Loucy (cell line): ENCODE measurements around the gene ALDH1A3.

Experiments used
- H2AFZ ChIP-seq: fragments of 200-600 bp; sonication (generic); 2 replicates; pipeline ENCODE4 v1.6.0; 2016; ENCODE audit warnings: antibody characterized with exemption, mild to moderate bottlenecking, low read length, moderate library complexity
- H3F3A ChIP-seq: fragments of 200-600 bp; 2 replicates; pipeline ENCODE4 v1.6.0; 2016; ENCODE audit warnings: antibody characterized with exemption, low read depth, mild to moderate bottlenecking
- H3K27me3 ChIP-seq: fragments of 200-600 bp; sonication (generic); 2 replicates; pipeline ENCODE4 v1.6.1; 2014; ENCODE audit warnings: low read length, mild to moderate bottlenecking; ENCODE audit not compliant: insufficient read depth, poor library complexity, severe bottlenecking
- H3K36me3 ChIP-seq: fragments of 200-600 bp; sonication (generic); 2 replicates; pipeline ENCODE4 v1.6.1; 2016; ENCODE audit warnings: low read length; ENCODE audit not compliant: insufficient read depth
- H3K4me1 ChIP-seq: fragments of 200-600 bp; sonication (generic); 2 replicates; pipeline ENCODE4 v1.5.1; 2014; ENCODE audit warnings: low read length, mild to moderate bottlenecking; ENCODE audit not compliant: insufficient read depth, poor library complexity, severe bottlenecking
- H3K4me2 ChIP-seq: fragments of 200-600 bp; sonication (generic); 2 replicates; pipeline ENCODE4 v1.6.0; 2014; ENCODE audit warnings: antibody characterized with exemption, low read length, low read depth, mild to moderate bottlenecking; ENCODE audit not compliant: poor library complexity, severe bottlenecking
- H3K4me3 ChIP-seq: fragments of 200-600 bp; sonication (generic); 2 replicates; pipeline ENCODE4 v1.5.1; 2014; ENCODE audit warnings: low read length, mild to moderate bottlenecking, mixed read lengths; ENCODE audit not compliant: poor library complexity, severe bottlenecking
- H3K79me2 ChIP-seq: fragments of 200-600 bp; sonication (generic); 2 replicates; pipeline ENCODE4 v1.6.1; 2014; ENCODE audit warnings: low read length; ENCODE audit not compliant: insufficient read depth
- H3K9ac ChIP-seq: fragments of 200-600 bp; sonication (generic); 2 replicates; pipeline ENCODE4 v1.6.0; 2014; ENCODE audit warnings: mild to moderate bottlenecking, low read depth, low read length, moderate library complexity; ENCODE audit not compliant: poor library complexity, severe bottlenecking
- H3K9me2 ChIP-seq: fragments of 200-600 bp; sonication (generic); replicated peaks from 2 replicates; pipeline ENCODE4 v1.6.1; 2016; ENCODE audit warnings: low read depth, low read length, mixed read lengths
- H3K9me3 ChIP-seq: fragments of 200-600 bp; sonication (generic); 2 replicates; pipeline ENCODE4 v1.6.1; 2014; ENCODE audit warnings: mild to moderate bottlenecking, antibody characterized with exemption, low read length, low read depth; ENCODE audit not compliant: insufficient read depth
- H4K20me1 ChIP-seq: fragments of 200-600 bp; sonication (generic); 2 replicates; pipeline ENCODE4 v1.6.0; 2014; ENCODE audit warnings: antibody characterized with exemption, low read length, mild to moderate bottlenecking; ENCODE audit not compliant: insufficient read depth, poor library complexity, severe bottlenecking
- CTCF ChIP-seq: fragments of 200-600 bp; sonication (generic); conservative IDR thresholded peaks from 2 replicates; pipeline ENCODE4 v1.5.1; 2014; ENCODE audit warnings: mild to moderate bottlenecking, antibody characterized with exemption, low read length
- EZH2phosphoT487 ChIP-seq: fragments of 200-600 bp; IDR thresholded peaks from 2 replicates; pipeline ENCODE4 v1.6.1; 2018; ENCODE audit warnings: antibody characterized with exemption, mild to moderate bottlenecking, moderate library complexity, borderline replicate concordance

ALDH1A3 gene

GRCh38 chr15:100879464-100880138, at the start of gene ALDH1A3:
Gene ALDH1A3, plus strand, starts transcription at chr15:100879831. Its CDS starts 77 bp downstream, at chr15:100879908.
- H3K36me3 ChIP-seq: no peaks in the 10 kb centered on the region
- TF ChIP-seq CTCF: no peak
- TF ChIP-seq EZH2phosphoT487: no peak
- H2AFZ ChIP-seq: no peak within 1 kb of the TSS
- H3K4me3 ChIP-seq: no peak within 1 kb of the TSS
- H3K27me3 ChIP-seq: no peaks in the 10 kb centered on the region
- H3K9me3 ChIP-seq: no peaks in the 10 kb centered on the region
- no peaks in the 10 kb centered on the region for H3K9me2 ChIP-seq
- no peaks in the 10 kb centered on the region for H3F3A ChIP-seq
- H3K79me2 ChIP-seq: no peaks in the 10 kb centered on the region
- no peak within 1 kb of the TSS for H3K4me2 ChIP-seq
- no peak within 1 kb of the TSS for H3K9ac ChIP-seq
- H4K20me1 ChIP-seq: no peaks in the 10 kb centered on the region
- no peaks in the 10 kb centered on the region for H3K4me1 ChIP-seq

DNA sequence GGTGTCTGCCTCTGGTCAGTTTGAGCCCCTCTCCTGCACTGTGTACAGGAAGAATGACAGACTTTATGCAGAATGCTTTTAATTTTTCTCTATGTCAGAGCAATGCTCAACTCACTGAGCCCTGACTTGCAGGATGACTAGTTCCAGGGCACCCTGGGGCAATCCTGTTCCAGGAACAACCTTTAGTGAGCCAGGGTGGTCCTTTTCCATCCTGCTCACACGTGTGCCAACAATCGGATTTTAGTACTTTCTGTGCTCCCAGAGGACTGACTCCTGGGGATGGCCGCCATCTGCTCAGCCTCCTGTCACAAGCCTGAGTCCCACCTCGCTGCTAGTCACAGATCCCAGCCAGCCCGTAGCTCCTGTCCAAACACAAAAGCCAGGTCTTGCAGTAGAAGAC, 48.2 kb upstream of the ALDH1A3 start:
- Histone ChIP-seq H3K36me3 (no peaks in the 10 kb centered on the region), H3K27me3 (no peaks in the 10 kb centered on the region), H3K9me2 (no peaks in the 10 kb centered on the region), H3K4me2 (no peak overlapping the region), H2AFZ (no peak overlapping the region), H3K4me3 (no peak overlapping the region), H3F3A (no peaks in the 10 kb centered on the region), H3K79me2 (no peaks in the 10 kb centered on the region), H4K20me1 (no peaks in the 10 kb centered on the region), H3K9me3 (no peaks in the 10 kb centered on the region), H3K9ac (no peak overlapping the region), H3K4me1 (no peaks in the 10 kb centered on the region)
- TF ChIP-seq CTCF (no peak), EZH2phosphoT487 (no peak)

DNA sequence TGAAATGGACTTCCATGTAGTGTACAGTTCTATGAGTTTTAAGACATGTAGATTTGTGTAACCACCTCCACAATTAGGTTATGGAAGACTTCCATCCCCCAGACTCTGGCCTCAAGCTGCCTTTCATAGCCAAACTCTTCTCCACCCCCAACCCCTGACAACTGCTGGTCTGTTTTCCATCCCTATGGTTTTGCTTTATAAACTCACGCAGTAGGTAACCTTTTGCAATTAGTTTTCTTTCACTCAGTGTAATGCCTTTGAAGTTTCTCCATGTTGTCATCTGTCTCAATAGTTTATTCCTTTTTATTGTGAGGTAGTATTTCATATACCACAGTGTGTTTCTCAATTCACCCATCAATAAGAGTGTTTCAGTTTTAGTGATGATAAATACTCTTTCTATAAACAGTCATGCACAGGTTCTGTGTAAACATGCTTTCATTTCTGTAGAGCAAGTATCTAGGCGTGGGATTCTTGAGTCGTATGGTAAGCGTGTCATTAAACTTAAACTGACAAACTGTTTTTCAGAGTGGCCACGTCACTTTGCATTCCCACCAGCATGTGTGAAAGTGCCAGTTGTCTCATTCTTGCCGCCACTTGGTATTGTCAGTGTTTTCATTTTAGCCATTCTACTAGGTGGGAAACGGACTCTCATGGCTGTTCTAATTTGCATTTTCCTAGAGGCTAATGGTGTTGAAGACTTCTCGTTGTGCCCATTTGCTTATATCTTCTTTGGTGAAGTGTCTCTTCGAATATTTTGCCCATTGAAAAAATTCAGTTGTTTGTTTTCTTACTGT, 47.3 kb upstream of the ALDH1A3 start:
- H3K9ac ChIP-seq: no peak overlapping the region
- no peak for TF ChIP-seq CTCF
- no peak for TF ChIP-seq EZH2phosphoT487
- H3K4me2 ChIP-seq: no peak overlapping the region
- H3K36me3 ChIP-seq: no peaks in the 10 kb centered on the region
- H3K79me2 ChIP-seq: no peaks in the 10 kb centered on the region
- no peak overlapping the region for H2AFZ ChIP-seq
- H3F3A ChIP-seq: no peaks in the 10 kb centered on the region
- no peaks in the 10 kb centered on the region for H3K4me1 ChIP-seq
- no peaks in the 10 kb centered on the region for H3K9me2 ChIP-seq
- no peaks in the 10 kb centered on the region for H3K27me3 ChIP-seq
- no peaks in the 10 kb centered on the region for H3K9me3 ChIP-seq
- no peaks in the 10 kb centered on the region for H4K20me1 ChIP-seq
- H3K4me3 ChIP-seq: no peak overlapping the region
